SK-N-SH treated with all-trans-retinoic acid at 6 μM for 48 hours (cell line): ENCODE data around the gene CBFA2T3.

Experiments
- ATAC-seq: fragments of 200-7000 bp; cut with Tn5 transposase; 3 replicates; pipeline ENCODE4 v1.9.1; 2020; ENCODE audit warnings: mild to moderate bottlenecking, moderate library complexity
- ARNTL ChIP-seq: fragments of 450-650 bp; formaldehyde crosslinking; IDR thresholded peaks from 2 replicates; pipeline ENCODE4 v1.5.0; 2020; ENCODE audit warnings: low read depth, mild to moderate bottlenecking, moderate library complexity, borderline replicate concordance
- BACH2 ChIP-seq: fragments of 250-450 bp; sonication (Bioruptor Pico); IDR thresholded peaks from 2 replicates; pipeline ENCODE4 v1.9.0; 2021; ENCODE audit warnings: mild to moderate bottlenecking, borderline replicate concordance
- CSDC2 ChIP-seq: fragments of 250-450 bp; sonication (Bioruptor Pico); IDR thresholded peaks from 2 replicates; pipeline ENCODE4 v1.5.0; 2020; ENCODE audit warnings: mild to moderate bottlenecking, moderate library complexity
- ESRRG ChIP-seq: fragments of 250-450 bp; sonication (Bioruptor Pico); IDR thresholded peaks from 2 replicates; pipeline ENCODE4 v1.6.1; 2021; ENCODE audit warnings: mild to moderate bottlenecking
- GLIS3 ChIP-seq: fragments of 250-450 bp; sonication (Bioruptor Pico); IDR thresholded peaks from 2 replicates; pipeline ENCODE4 v1.5.0; 2020; ENCODE audit warnings: mild to moderate bottlenecking, moderate library complexity
- ISL1 ChIP-seq: fragments of 250-450 bp; sonication (Bioruptor Pico); IDR thresholded peaks from 2 replicates; pipeline ENCODE4 v2.1.2; 2022; ENCODE audit warnings: mild to moderate bottlenecking, moderate library complexity
- OSR1 ChIP-seq: fragments of 250-450 bp; sonication (Bioruptor Pico); IDR thresholded peaks from 2 replicates; pipeline ENCODE4 v1.8.0; 2022; ENCODE audit warnings: moderate library complexity, mild to moderate bottlenecking, inconsistent platforms
- PPARA ChIP-seq: fragments of 250-450 bp; sonication (Bioruptor Pico); IDR thresholded peaks from 2 replicates; pipeline ENCODE4 v1.5.0; 2020; ENCODE audit warnings: mild to moderate bottlenecking, borderline replicate concordance
- RARB ChIP-seq: fragments of 250-450 bp; sonication (Bioruptor Pico); IDR thresholded peaks from 2 replicates; pipeline ENCODE4 v1.8.0; 2021; ENCODE audit warnings: mild to moderate bottlenecking, moderate library complexity
- SNAI2 ChIP-seq: fragments of 250-450 bp; sonication (Bioruptor Pico); IDR thresholded peaks from 2 replicates; pipeline ENCODE4 v1.5.0; 2020; ENCODE audit warnings: mild to moderate bottlenecking, moderate library complexity
- TCF4 ChIP-seq: fragments of 250-450 bp; sonication (Bioruptor Pico); IDR thresholded peaks from 2 replicates; pipeline ENCODE4 v1.8.0; 2021; ENCODE audit warnings: mild to moderate bottlenecking, moderate library complexity, borderline replicate concordance
- TOX ChIP-seq: fragments of 250-450 bp; sonication (Bioruptor Pico); IDR thresholded peaks from 2 replicates; pipeline ENCODE4 v1.8.0; 2021; ENCODE audit warnings: mild to moderate bottlenecking, moderate library complexity, borderline replicate concordance
- ZC3H10 ChIP-seq: fragments of 250-450 bp; sonication (Bioruptor Pico); IDR thresholded peaks from 2 replicates; pipeline ENCODE4 v1.5.1; 2021; ENCODE audit warnings: mild to moderate bottlenecking, moderate library complexity
- ZFP3 ChIP-seq: fragments of 250-450 bp; sonication (Bioruptor Pico); IDR thresholded peaks from 2 replicates; pipeline ENCODE4 v1.5.0; 2020; ENCODE audit warnings: mild to moderate bottlenecking, moderate library complexity
- ZFP30 ChIP-seq: fragments of 450-650 bp; formaldehyde crosslinking; IDR thresholded peaks from 2 replicates; pipeline ENCODE4 v1.5.0; 2022; ENCODE audit warnings: mild to moderate bottlenecking, moderate library complexity
- ZNF565 ChIP-seq: fragments of 450-650 bp; formaldehyde crosslinking; conservative IDR thresholded peaks from 2 replicates; pipeline ENCODE4 v1.5.0; 2020; ENCODE audit warnings: low read depth, mild to moderate bottlenecking, moderate library complexity
- ZNF70 ChIP-seq: fragments of 450-650 bp; formaldehyde crosslinking; IDR thresholded peaks from 2 replicates; pipeline ENCODE4 v1.5.0; 2020; ENCODE audit warnings: mild to moderate bottlenecking, moderate library complexity
- ZNF8 ChIP-seq: fragments of 450-650 bp; formaldehyde crosslinking; IDR thresholded peaks from 2 replicates; pipeline ENCODE4 v1.5.0; 2020; ENCODE audit warnings: mild to moderate bottlenecking, moderate library complexity
- TF ChIP-seq, protein P1 (sequence below): fragments of 250-450 bp; sonication (Bioruptor Pico); IDR thresholded peaks from 2 replicates; pipeline ENCODE4 v1.5.1; 2021; ENCODE audit warnings: mild to moderate bottlenecking, moderate library complexity
- TF ChIP-seq, protein P2 (sequence below): fragments of 250-450 bp; sonication (Bioruptor Pico); IDR thresholded peaks from 2 replicates; pipeline ENCODE4 v1.8.0; 2021; ENCODE audit warnings: low read depth, mild to moderate bottlenecking, moderate library complexity, borderline replicate concordance
- TF ChIP-seq, protein P3 (sequence below): fragments of 250-450 bp; sonication (Bioruptor Pico); IDR thresholded peaks from 2 replicates; pipeline ENCODE4 v1.8.0; 2020; ENCODE audit warnings: mild to moderate bottlenecking, moderate library complexity, borderline replicate concordance
- TF ChIP-seq, protein P4 (sequence below): fragments of 250-450 bp; sonication (Bioruptor Pico); IDR thresholded peaks from 2 replicates; pipeline ENCODE4 v1.5.0; 2020; ENCODE audit warnings: mild to moderate bottlenecking, moderate library complexity

CBFA2T3 gene

DNA sequence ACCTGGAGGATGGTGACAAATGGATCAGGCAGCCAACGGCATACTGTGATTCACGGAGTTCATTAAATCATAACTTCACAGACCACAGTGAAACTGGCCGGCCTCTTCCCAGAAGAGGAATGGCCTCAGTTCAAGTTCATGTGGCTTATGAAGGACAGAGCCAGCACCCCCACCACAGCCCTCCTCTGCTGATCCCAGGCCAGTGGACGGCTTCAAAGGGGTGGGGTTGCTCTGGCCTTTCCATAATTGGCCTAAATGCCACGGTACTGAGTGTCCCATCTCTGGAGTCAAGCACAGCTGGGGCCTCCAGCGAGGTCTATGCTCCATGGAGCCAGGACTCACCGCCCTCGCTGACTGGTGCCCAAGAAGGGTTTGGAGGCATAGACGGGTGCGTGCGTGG lies 141.6 kb downstream of the CBFA2T3 start:
- no peak; the same call in 2 of the 3 replicates for ATAC-seq
- TF ChIP-seq CSDC2 (CRISPR knock-in tag) (no peak), ARNTL (no peak), ZNF70 (CRISPR knock-in tag) (no peak)

DNA sequence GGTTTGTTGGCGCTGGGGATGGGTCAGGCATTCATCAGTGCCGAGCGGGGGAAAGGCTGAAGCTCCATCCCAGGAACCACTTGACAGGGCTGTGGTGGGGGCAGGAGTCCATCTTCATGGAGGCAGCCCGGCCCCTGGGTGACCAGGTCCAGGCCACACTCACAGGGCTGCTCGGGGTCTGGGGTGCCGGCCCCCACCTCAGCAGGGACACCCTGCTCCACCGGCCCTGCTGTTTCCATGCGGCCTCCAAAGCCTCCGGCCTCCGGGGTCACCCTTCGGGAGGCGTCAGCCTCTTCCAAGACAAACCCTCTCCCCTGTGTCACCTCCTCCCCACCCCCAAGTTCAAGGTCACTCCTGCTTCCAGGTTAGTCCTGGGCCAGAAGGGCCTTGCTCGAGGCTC lies 142.3 kb downstream of the CBFA2T3 start:
- TF ChIP-seq ZNF8 (CRISPR knock-in tag) (no peak), TCF4 (CRISPR knock-in tag) (no peak), GLIS3 (CRISPR knock-in tag) (no peak), ESRRG (CRISPR knock-in tag) (no peak), TOX (no peak), ZNF565 (CRISPR knock-in tag) (no peak), ZC3H10 (CRISPR knock-in tag) (no peak)
- TF ChIP-seq, protein P1, sequence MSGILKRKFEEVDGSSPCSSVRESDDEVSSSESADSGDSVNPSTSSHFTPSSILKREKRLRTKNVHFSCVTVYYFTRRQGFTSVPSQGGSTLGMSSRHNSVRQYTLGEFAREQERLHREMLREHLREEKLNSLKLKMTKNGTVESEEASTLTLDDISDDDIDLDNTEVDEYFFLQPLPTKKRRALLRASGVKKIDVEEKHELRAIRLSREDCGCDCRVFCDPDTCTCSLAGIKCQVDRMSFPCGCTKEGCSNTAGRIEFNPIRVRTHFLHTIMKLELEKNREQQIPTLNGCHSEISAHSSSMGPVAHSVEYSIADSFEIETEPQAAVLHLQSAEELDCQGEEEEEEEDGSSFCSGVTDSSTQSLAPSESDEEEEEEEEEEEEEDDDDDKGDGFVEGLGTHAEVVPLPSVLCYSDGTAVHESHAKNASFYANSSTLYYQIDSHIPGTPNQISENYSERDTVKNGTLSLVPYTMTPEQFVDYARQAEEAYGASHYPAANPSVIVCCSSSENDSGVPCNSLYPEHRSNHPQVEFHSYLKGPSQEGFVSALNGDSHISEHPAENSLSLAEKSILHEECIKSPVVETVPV (CRISPR knock-in tag): no peak
- TF ChIP-seq, all 23 proteins: peak for 0
- no peak for ATAC-seq

DNA sequence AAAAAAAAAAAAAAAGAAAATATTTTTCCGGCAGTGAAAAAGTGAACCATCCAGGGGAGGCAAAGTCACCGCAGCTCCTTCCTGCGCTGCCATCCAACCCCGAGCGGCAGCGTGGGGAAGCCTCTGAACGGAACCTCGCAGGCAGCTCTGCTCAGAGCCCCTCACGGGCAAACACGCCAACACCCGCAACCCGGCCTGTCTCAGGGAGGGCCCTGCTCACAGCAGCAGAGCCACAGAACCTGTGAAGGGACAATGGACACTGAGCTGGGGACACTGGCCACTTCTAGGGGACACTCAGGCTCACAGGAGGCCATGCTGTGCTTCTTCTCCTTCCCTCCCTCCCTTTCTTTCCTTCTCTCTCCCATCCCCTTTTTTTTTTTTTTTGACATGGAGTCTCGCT lies 143.9 kb downstream of the CBFA2T3 start:
- no peak for ATAC-seq
- TF ChIP-seq, protein P2, sequence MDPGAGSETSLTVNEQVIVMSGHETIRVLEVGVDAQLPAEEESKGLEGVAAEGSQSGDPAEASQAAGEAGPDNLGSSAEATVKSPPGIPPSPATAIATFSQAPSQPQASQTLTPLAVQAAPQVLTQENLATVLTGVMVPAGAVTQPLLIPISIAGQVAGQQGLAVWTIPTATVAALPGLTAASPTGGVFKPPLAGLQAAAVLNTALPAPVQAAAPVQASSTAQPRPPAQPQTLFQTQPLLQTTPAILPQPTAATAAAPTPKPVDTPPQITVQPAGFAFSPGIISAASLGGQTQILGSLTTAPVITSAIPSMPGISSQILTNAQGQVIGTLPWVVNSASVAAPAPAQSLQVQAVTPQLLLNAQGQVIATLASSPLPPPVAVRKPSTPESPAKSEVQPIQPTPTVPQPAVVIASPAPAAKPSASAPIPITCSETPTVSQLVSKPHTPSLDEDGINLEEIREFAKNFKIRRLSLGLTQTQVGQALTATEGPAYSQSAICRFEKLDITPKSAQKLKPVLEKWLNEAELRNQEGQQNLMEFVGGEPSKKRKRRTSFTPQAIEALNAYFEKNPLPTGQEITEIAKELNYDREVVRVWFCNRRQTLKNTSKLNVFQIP (CRISPR knock-in tag): no peak
- TF ChIP-seq SNAI2 (CRISPR knock-in tag) (no peak), TOX (no peak), ARNTL (no peak), ZNF8 (CRISPR knock-in tag) (no peak), BACH2 (CRISPR knock-in tag) (no peak), ISL1 (CRISPR knock-in tag) (no peak), ZFP3 (CRISPR knock-in tag) (no peak), ESRRG (CRISPR knock-in tag) (no peak), ZFP30 (CRISPR knock-in tag) (no peak), CSDC2 (CRISPR knock-in tag) (no peak), OSR1 (CRISPR knock-in tag) (no peak), RARB (CRISPR knock-in tag) (no peak), PPARA (no peak), GLIS3 (CRISPR knock-in tag) (no peak), TCF4 (CRISPR knock-in tag) (no peak), ZC3H10 (CRISPR knock-in tag) (no peak)
- TF ChIP-seq, protein P1 (CRISPR knock-in tag): no peak
- TF ChIP-seq, protein P3, sequence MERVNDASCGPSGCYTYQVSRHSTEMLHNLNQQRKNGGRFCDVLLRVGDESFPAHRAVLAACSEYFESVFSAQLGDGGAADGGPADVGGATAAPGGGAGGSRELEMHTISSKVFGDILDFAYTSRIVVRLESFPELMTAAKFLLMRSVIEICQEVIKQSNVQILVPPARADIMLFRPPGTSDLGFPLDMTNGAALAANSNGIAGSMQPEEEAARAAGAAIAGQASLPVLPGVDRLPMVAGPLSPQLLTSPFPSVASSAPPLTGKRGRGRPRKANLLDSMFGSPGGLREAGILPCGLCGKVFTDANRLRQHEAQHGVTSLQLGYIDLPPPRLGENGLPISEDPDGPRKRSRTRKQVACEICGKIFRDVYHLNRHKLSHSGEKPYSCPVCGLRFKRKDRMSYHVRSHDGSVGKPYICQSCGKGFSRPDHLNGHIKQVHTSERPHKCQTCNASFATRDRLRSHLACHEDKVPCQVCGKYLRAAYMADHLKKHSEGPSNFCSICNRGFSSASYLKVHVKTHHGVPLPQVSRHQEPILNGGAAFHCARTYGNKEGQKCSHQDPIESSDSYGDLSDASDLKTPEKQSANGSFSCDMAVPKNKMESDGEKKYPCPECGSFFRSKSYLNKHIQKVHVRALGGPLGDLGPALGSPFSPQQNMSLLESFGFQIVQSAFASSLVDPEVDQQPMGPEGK (CRISPR knock-in tag): no peak
- TF ChIP-seq, protein P4, sequence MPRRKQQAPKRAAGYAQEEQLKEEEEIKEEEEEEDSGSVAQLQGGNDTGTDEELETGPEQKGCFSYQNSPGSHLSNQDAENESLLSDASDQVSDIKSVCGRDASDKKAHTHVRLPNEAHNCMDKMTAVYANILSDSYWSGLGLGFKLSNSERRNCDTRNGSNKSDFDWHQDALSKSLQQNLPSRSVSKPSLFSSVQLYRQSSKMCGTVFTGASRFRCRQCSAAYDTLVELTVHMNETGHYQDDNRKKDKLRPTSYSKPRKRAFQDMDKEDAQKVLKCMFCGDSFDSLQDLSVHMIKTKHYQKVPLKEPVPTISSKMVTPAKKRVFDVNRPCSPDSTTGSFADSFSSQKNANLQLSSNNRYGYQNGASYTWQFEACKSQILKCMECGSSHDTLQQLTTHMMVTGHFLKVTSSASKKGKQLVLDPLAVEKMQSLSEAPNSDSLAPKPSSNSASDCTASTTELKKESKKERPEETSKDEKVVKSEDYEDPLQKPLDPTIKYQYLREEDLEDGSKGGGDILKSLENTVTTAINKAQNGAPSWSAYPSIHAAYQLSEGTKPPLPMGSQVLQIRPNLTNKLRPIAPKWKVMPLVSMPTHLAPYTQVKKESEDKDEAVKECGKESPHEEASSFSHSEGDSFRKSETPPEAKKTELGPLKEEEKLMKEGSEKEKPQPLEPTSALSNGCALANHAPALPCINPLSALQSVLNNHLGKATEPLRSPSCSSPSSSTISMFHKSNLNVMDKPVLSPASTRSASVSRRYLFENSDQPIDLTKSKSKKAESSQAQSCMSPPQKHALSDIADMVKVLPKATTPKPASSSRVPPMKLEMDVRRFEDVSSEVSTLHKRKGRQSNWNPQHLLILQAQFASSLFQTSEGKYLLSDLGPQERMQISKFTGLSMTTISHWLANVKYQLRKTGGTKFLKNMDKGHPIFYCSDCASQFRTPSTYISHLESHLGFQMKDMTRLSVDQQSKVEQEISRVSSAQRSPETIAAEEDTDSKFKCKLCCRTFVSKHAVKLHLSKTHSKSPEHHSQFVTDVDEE (CRISPR knock-in tag): no peak
